ENCODE measurements around the gene SUN3.

- no peak for TF ChIP-seq ARNTL (CRISPR knock-in tag; IDR thresholded peaks at IDR 0.05)
- TF ChIP-seq ZZZ3 (CRISPR knock-in tag; IDR thresholded peaks at IDR 0.05; ENCODE audit: borderline replicate concordance), result no peak
- TF ChIP-seq MAX (IDR thresholded peaks at IDR 0.05), result no peak
- no peak for TF ChIP-seq GPN1 (CRISPR knock-in tag; IDR thresholded peaks at IDR 0.05; ENCODE audit: borderline replicate concordance)
- no peak for TF ChIP-seq HINFP (CRISPR knock-in tag; IDR thresholded peaks at IDR 0.05; ENCODE audit: low read depth)
Measured at GRCh38 chr7:47956220-47956619, 72.7 kb downstream of the SUN3 start.

Measured in HepG2 (cell line).